Liver (tissue), 9 donors: ENCODE data around the gene ST6GALNAC3. TPM values are rescaled to one million over a fixed set of nuclear protein-coding genes. Genes with fewer than 3 reads are reported as not detected.

Experiments
- DNase-seq: peaks from one replicate; pipeline ENCODE4 v3.0.0-alpha.2; 2017; ENCODE audit warnings: low spot score
- H3K27ac ChIP-seq, 2 donors: one replicate each; pipeline ENCODE4 v1.7.0; 2013; ENCODE audit warnings: inconsistent platforms in 2 of 2, low read length in 2 of 2, control low read depth in 1 of 2, low read depth in 1 of 2, mild to moderate bottlenecking in 1 of 2
- H3K27me3 ChIP-seq, 4 donors: one replicate each; pipeline versions ENCODE4 v1.6.1 to v1.7.0; 2013; ENCODE audit warnings: low read length in 3 of 4, inconsistent platforms in 1 of 4, mild to moderate bottlenecking in 1 of 4, moderate library complexity in 1 of 4; ENCODE audit not compliant: control insufficient read depth in 4 of 4, insufficient read depth in 4 of 4
- H3K36me3 ChIP-seq, 4 donors: one replicate each; pipeline versions ENCODE4 v1.6.1 to v1.7.0; 2013; ENCODE audit warnings: low read length in 3 of 4, mild to moderate bottlenecking in 3 of 4, low read depth in 1 of 4, moderate library complexity in 1 of 4; ENCODE audit not compliant: control insufficient read depth in 4 of 4, insufficient read depth in 3 of 4
- H3K4me1 ChIP-seq, 4 donors: one replicate each; pipeline versions ENCODE4 v1.6.1 to v1.7.0; 2013; ENCODE audit warnings: low read length in 3 of 4, mild to moderate bottlenecking in 3 of 4, moderate library complexity in 1 of 4; ENCODE audit not compliant: control insufficient read depth in 4 of 4, insufficient read depth in 4 of 4
- H3K4me3 ChIP-seq, 3 donors: one replicate each; pipeline versions ENCODE4 v1.6.1 to v1.7.0; 2013; ENCODE audit warnings: low read length in 3 of 3, control low read depth in 1 of 3, low read depth in 1 of 3, mild to moderate bottlenecking in 1 of 3
- H3K9ac ChIP-seq, 2 donors: one replicate each; pipeline ENCODE4 v1.7.0; 2013; ENCODE audit warnings: low read length in 2 of 2, mild to moderate bottlenecking in 2 of 2, moderate library complexity in 2 of 2, control low read depth in 1 of 2, low read depth in 1 of 2
- H3K9me3 ChIP-seq, 4 donors: one replicate each; pipeline versions ENCODE4 v1.6.1 to v1.7.0; 2013; ENCODE audit warnings: low read length in 3 of 4; ENCODE audit not compliant: control insufficient read depth in 4 of 4
- EGR1 ChIP-seq, 2 donors: IDR thresholded peaks; 2 replicates each; pipeline ENCODE4 v1.6.1; 2016 to 2018; ENCODE audit warnings: antibody characterized with exemption in 2 of 2, low read depth in 2 of 2
- FOXA1 ChIP-seq: IDR thresholded peaks from 2 replicates; pipeline ENCODE4 v1.6.1; 2016; ENCODE audit warnings: antibody characterized with exemption
- FOXA2 ChIP-seq: IDR thresholded peaks from 2 replicates; pipeline ENCODE4 v1.6.1; 2016; ENCODE audit warnings: antibody characterized with exemption
- GABPA ChIP-seq, 2 donors: IDR thresholded peaks in 1 of 2; conservative IDR thresholded peaks in 1 of 2; 2 replicates each; pipeline ENCODE4 v1.6.1; 2016; ENCODE audit warnings: antibody characterized with exemption in 2 of 2, mild to moderate bottlenecking in 1 of 2, moderate library complexity in 1 of 2
- HNF4A ChIP-seq, 2 donors: conservative IDR thresholded peaks; 2 replicates each; pipeline ENCODE4 v1.6.1; 2016; ENCODE audit warnings: antibody characterized with exemption in 2 of 2, mild to moderate bottlenecking in 2 of 2
- HNF4G ChIP-seq: IDR thresholded peaks from 2 replicates; pipeline ENCODE4 v1.6.1; 2016; ENCODE audit warnings: antibody characterized with exemption
- JUND ChIP-seq, 2 donors: IDR thresholded peaks; 2 replicates each; pipeline ENCODE4 v1.6.1; 2016; ENCODE audit warnings: antibody characterized with exemption in 2 of 2
- NR2F2 ChIP-seq: IDR thresholded peaks from 2 replicates; pipeline ENCODE4 v1.6.1; 2016; ENCODE audit warnings: antibody characterized with exemption
- RAD21 ChIP-seq, 2 donors: IDR thresholded peaks; 2 replicates each; pipeline ENCODE4 v1.6.1; 2016; ENCODE audit warnings: antibody characterized with exemption in 2 of 2, mild to moderate bottlenecking in 2 of 2
- RXRA ChIP-seq, 2 donors: IDR thresholded peaks; 2 replicates each; pipeline ENCODE4 v1.6.1; 2017 to 2018; ENCODE audit warnings: antibody characterized with exemption in 2 of 2, mild to moderate bottlenecking in 1 of 2
- SP1 ChIP-seq: IDR thresholded peaks from 2 replicates; pipeline ENCODE4 v1.6.1; 2018; ENCODE audit warnings: antibody characterized with exemption, mild to moderate bottlenecking
- TAF1 ChIP-seq: conservative IDR thresholded peaks from 2 replicates; pipeline ENCODE4 v1.6.1; 2016; ENCODE audit warnings: antibody characterized with exemption, mild to moderate bottlenecking
- YY1 ChIP-seq: IDR thresholded peaks from 2 replicates; pipeline ENCODE4 v1.6.1; 2016; ENCODE audit warnings: antibody characterized with exemption, mild to moderate bottlenecking
- WGBS: extraction: QIAGEN DNeasy Blood & Tissue Kit; methylation state at CpG from one replicate; pipeline ENCODE4 v1.1.7; 2013; 5-methylcytosine and 5-hydroxymethylcytosine counted together
- polyA plus RNA-seq, 2 donors: library from polyadenylated mRNA; stranded (reverse) in 1 of 2; unstranded in 1 of 2; fragments of 200-250 nt in 1 of 2; fragments of >200 nt in 1 of 2; fragmentation: Nextera tagmentation in 1 of 2; extraction: Ambion mirVana in 1 of 2; gene quantifications; one replicate each; pipeline versions ENCODE4 v1.2.1 to v1.2.3, GENCODE V29; 2013 to 2015
- total RNA-seq, 2 donors: library from RNA; depleted of rRNA; stranded (reverse); fragments of >200 nt; gene quantifications; one replicate each; pipeline ENCODE4 v1.2.3, GENCODE V29; 2014
- TF ChIP-seq, protein P1 (sequence below): fragments of 150-350 bp; IDR thresholded peaks from 2 replicates; pipeline ENCODE4 v1.5.1; 2017; ENCODE audit warnings: improper control_type of control experiment, low read depth, low read length; ENCODE audit not compliant: missing input control
- TF ChIP-seq, protein P2 (sequence below): IDR thresholded peaks from 2 replicates; pipeline ENCODE4 v1.6.1; 2016; ENCODE audit warnings: antibody characterized with exemption
- TF ChIP-seq, protein P3 (sequence below): IDR thresholded peaks from 2 replicates; pipeline ENCODE4 v1.6.1; 2016; ENCODE audit warnings: antibody characterized with exemption
- TF ChIP-seq, protein P4 (sequence below): IDR thresholded peaks from 2 replicates; pipeline ENCODE4 v1.6.1; 2016; ENCODE audit warnings: antibody characterized with exemption, mild to moderate bottlenecking
- TF ChIP-seq, protein P5 (sequence below): IDR thresholded peaks from 2 replicates; pipeline ENCODE4 v1.6.1; 2016; ENCODE audit warnings: antibody characterized with exemption
- donor health status: healthy.
- donor health status: healthy.
- donor health status: healthy.
- donor health status: healthy.
- donor health status: healthy.

The ST6GALNAC3 gene
- total and polyA plus RNA-seq, 4 donors = 1.2 to 5.0 (median 3.2) TPM

DNA sequence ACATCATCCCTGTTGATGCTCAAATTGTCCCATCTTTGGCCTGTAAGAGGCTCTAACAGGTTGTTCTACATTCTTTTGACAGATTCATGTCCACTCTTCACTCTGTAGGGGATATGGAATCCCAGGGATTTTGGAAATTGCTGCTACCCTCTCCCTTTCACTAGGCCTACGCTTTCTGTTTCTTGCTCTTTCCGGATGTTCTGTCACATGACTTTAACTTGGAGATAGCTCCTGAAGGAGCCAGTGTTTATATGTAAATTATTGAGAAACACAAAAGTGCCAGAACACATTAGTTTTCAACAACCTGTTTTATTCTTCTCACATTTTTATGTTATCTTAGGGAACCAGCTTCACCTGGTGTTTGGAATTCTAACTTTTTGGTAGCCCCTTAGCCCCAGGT, 505.7 kb downstream of the ST6GALNAC3 start:
- Histone ChIP-seq H3K4me3 (no peak overlapping the region), H3K4me1 (no peaks in the 10 kb centered on the region), H3K27me3 (no peaks in the 10 kb centered on the region), H3K36me3 (no peaks in the 10 kb centered on the region), H3K9ac (no peak overlapping the region), H3K27ac (no peak overlapping the region), H3K9me3 (no peaks in the 10 kb centered on the region)
- no peak for TF ChIP-seq SP1
- no peak for TF ChIP-seq YY1
- no peak for TF ChIP-seq HNF4G
- TF ChIP-seq, protein P1, sequence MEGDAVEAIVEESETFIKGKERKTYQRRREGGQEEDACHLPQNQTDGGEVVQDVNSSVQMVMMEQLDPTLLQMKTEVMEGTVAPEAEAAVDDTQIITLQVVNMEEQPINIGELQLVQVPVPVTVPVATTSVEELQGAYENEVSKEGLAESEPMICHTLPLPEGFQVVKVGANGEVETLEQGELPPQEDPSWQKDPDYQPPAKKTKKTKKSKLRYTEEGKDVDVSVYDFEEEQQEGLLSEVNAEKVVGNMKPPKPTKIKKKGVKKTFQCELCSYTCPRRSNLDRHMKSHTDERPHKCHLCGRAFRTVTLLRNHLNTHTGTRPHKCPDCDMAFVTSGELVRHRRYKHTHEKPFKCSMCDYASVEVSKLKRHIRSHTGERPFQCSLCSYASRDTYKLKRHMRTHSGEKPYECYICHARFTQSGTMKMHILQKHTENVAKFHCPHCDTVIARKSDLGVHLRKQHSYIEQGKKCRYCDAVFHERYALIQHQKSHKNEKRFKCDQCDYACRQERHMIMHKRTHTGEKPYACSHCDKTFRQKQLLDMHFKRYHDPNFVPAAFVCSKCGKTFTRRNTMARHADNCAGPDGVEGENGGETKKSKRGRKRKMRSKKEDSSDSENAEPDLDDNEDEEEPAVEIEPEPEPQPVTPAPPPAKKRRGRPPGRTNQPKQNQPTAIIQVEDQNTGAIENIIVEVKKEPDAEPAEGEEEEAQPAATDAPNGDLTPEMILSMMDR = no peak
- TF ChIP-seq, protein P2, sequence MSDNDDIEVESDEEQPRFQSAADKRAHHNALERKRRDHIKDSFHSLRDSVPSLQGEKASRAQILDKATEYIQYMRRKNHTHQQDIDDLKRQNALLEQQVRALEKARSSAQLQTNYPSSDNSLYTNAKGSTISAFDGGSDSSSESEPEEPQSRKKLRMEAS = no peak
- TF ChIP-seq RXRA (IDR thresholded peaks at IDR 0.05) = no peak
- no peak for TF ChIP-seq NR2F2
- TF ChIP-seq, protein P3, sequence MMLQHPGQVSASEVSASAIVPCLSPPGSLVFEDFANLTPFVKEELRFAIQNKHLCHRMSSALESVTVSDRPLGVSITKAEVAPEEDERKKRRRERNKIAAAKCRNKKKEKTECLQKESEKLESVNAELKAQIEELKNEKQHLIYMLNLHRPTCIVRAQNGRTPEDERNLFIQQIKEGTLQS = no peak
- TF ChIP-seq, protein P4, sequence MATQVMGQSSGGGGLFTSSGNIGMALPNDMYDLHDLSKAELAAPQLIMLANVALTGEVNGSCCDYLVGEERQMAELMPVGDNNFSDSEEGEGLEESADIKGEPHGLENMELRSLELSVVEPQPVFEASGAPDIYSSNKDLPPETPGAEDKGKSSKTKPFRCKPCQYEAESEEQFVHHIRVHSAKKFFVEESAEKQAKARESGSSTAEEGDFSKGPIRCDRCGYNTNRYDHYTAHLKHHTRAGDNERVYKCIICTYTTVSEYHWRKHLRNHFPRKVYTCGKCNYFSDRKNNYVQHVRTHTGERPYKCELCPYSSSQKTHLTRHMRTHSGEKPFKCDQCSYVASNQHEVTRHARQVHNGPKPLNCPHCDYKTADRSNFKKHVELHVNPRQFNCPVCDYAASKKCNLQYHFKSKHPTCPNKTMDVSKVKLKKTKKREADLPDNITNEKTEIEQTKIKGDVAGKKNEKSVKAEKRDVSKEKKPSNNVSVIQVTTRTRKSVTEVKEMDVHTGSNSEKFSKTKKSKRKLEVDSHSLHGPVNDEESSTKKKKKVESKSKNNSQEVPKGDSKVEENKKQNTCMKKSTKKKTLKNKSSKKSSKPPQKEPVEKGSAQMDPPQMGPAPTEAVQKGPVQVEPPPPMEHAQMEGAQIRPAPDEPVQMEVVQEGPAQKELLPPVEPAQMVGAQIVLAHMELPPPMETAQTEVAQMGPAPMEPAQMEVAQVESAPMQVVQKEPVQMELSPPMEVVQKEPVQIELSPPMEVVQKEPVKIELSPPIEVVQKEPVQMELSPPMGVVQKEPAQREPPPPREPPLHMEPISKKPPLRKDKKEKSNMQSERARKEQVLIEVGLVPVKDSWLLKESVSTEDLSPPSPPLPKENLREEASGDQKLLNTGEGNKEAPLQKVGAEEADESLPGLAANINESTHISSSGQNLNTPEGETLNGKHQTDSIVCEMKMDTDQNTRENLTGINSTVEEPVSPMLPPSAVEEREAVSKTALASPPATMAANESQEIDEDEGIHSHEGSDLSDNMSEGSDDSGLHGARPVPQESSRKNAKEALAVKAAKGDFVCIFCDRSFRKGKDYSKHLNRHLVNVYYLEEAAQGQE = no peak
- no peak for TF ChIP-seq TAF1
- TF ChIP-seq GABPA (IDR thresholded peaks at IDR 0.05 in 1 of 2, conservative IDR thresholded peaks at IDR 0.05 in 1 of 2) = no peak
- TF ChIP-seq EGR1 (IDR thresholded peaks at IDR 0.05; ENCODE audit: low read depth in 2 of 2) = no peak
- TF ChIP-seq FOXA1 = no peak
- no peak for TF ChIP-seq RAD21 (IDR thresholded peaks at IDR 0.05)
- TF ChIP-seq, protein P5, sequence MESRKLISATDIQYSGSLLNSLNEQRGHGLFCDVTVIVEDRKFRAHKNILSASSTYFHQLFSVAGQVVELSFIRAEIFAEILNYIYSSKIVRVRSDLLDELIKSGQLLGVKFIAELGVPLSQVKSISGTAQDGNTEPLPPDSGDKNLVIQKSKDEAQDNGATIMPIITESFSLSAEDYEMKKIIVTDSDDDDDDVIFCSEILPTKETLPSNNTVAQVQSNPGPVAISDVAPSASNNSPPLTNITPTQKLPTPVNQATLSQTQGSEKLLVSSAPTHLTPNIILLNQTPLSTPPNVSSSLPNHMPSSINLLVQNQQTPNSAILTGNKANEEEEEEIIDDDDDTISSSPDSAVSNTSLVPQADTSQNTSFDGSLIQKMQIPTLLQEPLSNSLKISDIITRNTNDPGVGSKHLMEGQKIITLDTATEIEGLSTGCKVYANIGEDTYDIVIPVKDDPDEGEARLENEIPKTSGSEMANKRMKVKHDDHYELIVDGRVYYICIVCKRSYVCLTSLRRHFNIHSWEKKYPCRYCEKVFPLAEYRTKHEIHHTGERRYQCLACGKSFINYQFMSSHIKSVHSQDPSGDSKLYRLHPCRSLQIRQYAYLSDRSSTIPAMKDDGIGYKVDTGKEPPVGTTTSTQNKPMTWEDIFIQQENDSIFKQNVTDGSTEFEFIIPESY = no peak
- no peak for TF ChIP-seq FOXA2
- TF ChIP-seq JUND (IDR thresholded peaks at IDR 0.05) = no peak
- no peak for TF ChIP-seq HNF4A (conservative IDR thresholded peaks at IDR 0.05)
- DNase-seq = no peak
- WGBS = 82% methylated on average over 2 of the region's 2 CpGs
